GM20000 (cell line): ENCODE data around the gene STEAP1B.

Experiments used
- DNase-seq: peaks from one replicate; pipeline ENCODE4 v3.0.0; 2012; ENCODE audit warnings: low spot score
- CTCF ChIP-seq: IDR thresholded peaks from 2 replicates; pipeline ENCODE4 v1.5.1; 2012; ENCODE audit warnings: mild to moderate bottlenecking, control low read depth; ENCODE audit errors: extremely low read depth, missing control alignments

STEAP1B gene

GRCh38 chr7:22373911-22374310 lies 126.1 kb downstream of the STEAP1B start:
- no peak for TF ChIP-seq CTCF
- no peak for DNase-seq

- TF ChIP-seq CTCF = no peak
- DNase-seq = no peak
Measured at GRCh38 chr7:22373388-22373787, 126.6 kb downstream of the STEAP1B start.

GRCh38 chr7:22372863-22373262 lies 127.1 kb downstream of the STEAP1B start:
- DNase-seq = no peak
- TF ChIP-seq CTCF = no peak

- TF ChIP-seq CTCF = no peak
- no peak for DNase-seq
Measured at GRCh38 chr7:22371878-22372277, 128.1 kb downstream of the STEAP1B start.
